ENCODE results near the gene PATJ.

The PATJ gene

DNA sequence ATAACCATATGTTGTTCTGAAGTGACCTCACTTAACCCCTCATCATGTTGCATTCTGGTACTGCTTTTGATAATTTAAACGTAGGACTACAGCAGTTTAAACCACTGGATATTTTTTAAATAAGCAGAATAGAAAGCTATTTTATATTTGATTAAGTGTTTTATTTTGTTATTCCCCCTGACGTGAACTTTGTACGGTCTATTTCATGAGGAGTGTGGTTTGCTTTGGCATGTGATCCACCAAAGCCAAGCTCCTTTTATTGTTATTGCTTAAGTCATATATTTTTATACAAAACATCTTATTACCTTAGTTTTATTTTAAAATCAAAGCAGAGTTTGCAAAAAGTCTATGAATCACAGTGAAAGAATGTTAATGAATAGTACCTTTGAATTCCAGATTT, 351.0 kb downstream of the PATJ start:
- no peak for DNase-seq (ENCODE audit: low read depth)
- TF ChIP-seq, protein P1, sequence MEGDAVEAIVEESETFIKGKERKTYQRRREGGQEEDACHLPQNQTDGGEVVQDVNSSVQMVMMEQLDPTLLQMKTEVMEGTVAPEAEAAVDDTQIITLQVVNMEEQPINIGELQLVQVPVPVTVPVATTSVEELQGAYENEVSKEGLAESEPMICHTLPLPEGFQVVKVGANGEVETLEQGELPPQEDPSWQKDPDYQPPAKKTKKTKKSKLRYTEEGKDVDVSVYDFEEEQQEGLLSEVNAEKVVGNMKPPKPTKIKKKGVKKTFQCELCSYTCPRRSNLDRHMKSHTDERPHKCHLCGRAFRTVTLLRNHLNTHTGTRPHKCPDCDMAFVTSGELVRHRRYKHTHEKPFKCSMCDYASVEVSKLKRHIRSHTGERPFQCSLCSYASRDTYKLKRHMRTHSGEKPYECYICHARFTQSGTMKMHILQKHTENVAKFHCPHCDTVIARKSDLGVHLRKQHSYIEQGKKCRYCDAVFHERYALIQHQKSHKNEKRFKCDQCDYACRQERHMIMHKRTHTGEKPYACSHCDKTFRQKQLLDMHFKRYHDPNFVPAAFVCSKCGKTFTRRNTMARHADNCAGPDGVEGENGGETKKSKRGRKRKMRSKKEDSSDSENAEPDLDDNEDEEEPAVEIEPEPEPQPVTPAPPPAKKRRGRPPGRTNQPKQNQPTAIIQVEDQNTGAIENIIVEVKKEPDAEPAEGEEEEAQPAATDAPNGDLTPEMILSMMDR (IDR thresholded peaks at IDR 0.05; ENCODE audit: low read depth, low read length, missing control alignments), result no peak
- no peak overlapping the region for H3K4me3 ChIP-seq (ENCODE audit: low read depth, low read length)

DNA sequence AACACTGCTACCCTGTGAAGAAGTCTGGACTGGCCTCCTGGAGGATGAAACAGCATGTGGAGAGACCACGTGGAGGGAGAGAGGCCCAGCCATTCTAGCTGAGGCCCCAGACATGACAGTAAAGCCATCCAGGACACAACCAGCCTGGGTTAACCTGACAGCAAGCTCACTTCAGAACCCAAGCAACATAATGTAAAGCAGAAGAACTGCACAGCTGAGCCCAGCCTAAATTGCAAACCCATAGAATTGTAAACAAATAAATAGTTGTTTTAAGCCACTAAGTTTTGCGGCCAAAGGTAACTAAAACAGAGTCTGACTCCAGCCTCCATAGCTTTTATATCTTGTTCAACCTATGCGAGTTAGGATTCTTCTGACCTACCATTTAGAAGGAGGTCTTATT, 355.2 kb downstream of the PATJ start:
- DNase-seq (ENCODE audit: low read depth), result no peak
- TF ChIP-seq, protein P1 (IDR thresholded peaks at IDR 0.05; ENCODE audit: low read depth, low read length, missing control alignments), result no peak
- no peak overlapping the region for H3K4me3 ChIP-seq (ENCODE audit: low read depth, low read length)

DNA sequence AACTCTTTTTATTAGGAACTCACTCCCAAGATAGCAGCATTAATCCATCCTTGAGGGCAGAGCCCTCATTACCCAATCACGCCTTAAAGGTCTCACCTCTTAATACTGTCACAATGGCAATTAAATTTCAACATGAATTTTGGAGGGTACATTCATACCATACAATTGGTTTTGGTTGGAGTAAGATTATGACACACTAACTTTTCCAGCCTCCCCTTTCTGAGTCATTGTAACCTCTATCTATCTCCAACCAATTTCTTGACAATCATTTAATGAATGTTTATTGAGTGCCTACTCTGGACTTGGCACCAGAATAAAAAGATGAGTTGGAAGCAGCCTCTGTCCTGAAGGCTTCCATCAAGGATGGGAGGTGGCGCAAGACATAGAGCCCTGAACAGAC, 358.2 kb downstream of the PATJ start:
- DNase-seq (ENCODE audit: low read depth), result no peak
- no peak overlapping the region for H3K4me3 ChIP-seq (ENCODE audit: low read depth, low read length)
- TF ChIP-seq, protein P1 (IDR thresholded peaks at IDR 0.05; ENCODE audit: low read depth, low read length, missing control alignments), result no peak

DNA sequence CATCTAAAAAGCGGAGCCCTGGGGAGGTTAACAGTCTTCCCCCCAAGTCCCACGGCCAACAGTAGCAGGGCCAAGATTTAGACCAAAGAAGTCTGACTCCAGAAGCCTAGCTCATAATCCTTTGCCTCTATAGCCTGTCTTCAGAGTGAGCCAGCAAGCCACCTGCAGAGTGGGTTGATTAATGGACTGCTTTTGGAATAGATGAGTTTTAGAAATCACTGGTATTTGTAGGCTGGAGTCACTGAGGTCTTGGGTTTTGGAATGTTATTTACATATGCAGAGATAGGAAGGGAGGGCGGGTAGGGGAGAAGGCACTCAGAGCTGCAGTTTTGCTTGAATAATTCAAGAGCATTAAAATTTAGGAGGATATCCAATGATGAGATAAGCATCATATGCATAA, 361.6 kb downstream of the PATJ start:
- H3K4me3 ChIP-seq (ENCODE audit: low read depth, low read length), result no peak overlapping the region
- no peak for DNase-seq (ENCODE audit: low read depth)
- TF ChIP-seq, protein P1 (IDR thresholded peaks at IDR 0.05; ENCODE audit: low read depth, low read length, missing control alignments), result no peak

DNA sequence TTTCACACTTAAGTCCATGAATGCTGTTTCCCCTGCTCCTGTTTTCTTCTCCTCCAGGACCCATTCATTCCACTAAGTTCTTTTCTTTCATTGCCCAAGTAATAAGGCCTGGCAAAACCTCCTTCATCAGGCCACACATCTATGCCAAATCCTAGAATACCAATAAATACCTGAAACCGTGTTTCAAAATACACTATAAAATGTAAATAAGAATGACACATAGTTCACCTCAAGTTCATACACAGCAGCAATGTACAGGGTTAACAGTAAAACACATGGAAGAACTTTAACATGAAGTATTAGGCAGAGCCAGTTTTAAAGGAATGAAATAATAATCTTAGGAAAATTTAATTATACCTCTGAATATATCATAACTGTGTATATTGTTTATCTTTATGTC, 365.6 kb downstream of the PATJ start:
- no peak for DNase-seq (ENCODE audit: low read depth)
- TF ChIP-seq, protein P1 (IDR thresholded peaks at IDR 0.05; ENCODE audit: low read depth, low read length, missing control alignments), result no peak
- H3K4me3 ChIP-seq (ENCODE audit: low read depth, low read length), result no peak overlapping the region

DNA sequence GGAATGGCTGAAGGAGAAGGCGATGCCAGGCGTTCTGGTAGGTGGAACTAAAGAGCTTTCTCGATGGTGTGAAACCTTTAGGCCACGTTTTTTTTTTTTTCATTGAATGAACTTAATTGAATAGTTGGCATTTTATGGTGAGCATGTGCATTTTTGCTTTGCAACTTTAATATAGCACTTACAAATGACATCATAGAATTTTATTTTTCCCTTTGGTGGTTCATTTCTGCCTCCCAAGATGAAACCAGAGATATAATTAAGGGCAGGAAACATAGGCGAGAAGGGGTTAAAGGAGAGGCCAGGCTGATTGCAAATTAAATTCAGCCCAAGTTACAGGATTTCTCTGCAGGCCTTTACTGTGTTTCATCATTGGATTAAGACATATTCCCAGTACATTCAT, 366.8 kb downstream of the PATJ start:
- DNase-seq (ENCODE audit: low read depth), result no peak
- no peak overlapping the region for H3K4me3 ChIP-seq (ENCODE audit: low read depth, low read length)

DNA sequence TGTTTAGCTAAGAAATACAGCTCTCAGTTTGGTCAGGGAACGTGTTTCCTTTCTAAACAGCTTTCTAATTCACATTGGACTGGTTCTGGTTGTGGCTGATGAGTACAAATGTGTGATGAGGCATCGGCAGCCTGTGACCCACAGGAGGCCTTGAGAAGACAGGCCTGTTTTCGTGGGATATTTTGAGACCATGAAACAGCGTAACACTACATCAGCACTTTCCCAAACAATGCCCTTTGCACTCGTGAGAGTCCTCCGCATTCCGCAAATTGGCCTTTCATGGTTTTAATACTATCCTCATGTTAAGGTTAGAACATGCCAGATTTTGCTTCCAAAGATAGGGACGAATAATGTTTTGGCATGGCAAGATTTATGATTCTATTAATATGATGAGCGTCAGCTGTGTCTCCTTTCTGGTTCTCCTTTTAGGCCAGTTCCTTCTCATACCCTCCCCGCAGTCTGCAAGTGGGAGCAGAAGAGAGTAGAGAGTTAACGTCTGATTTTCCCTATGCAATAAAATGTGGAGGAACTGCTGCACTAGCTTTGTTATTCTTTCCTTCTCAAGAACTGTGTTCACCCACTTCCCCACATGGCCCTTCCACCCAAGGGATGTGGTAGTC, 368.0 kb downstream of the PATJ start:
- TF ChIP-seq, protein P1 (IDR thresholded peaks at IDR 0.05; ENCODE audit: low read depth, low read length, missing control alignments), result no peak
- no peak overlapping the region for H3K4me3 ChIP-seq (ENCODE audit: low read depth, low read length)
- DNase-seq (ENCODE audit: low read depth), result no peak

More for the DNA sequence above, 366.8 kb downstream of the PATJ start:
- TF ChIP-seq, protein P1 (IDR thresholded peaks at IDR 0.05; ENCODE audit: low read depth, low read length, missing control alignments), result no peak
